GM18507 (cell line): ENCODE measurements around the gene BRF1.
"Not testable (repeated sequence)": the region's sequence is repeated elsewhere in the genome, so short reads cannot be mapped to it uniquely, and the experiment has no call there.

Experiments used
- DNase-seq: peaks from one replicate; pipeline ENCODE4 v3.0.0; 2011; ENCODE audit warnings: low read depth; ENCODE audit not compliant: insufficient read length; ENCODE audit errors: extremely low spot score
- FAIRE-seq: peaks from 2 replicates; lab custom pipeline; 2011; peaks lifted over from hg19 to GRCh38; lab: Jason Lieb, UNC

The BRF1 gene

GRCh38 chr14:105299654-105300541 lies 903 bp downstream of the BRF1 start:
- FAIRE-seq (peak; percentile 79), DNase-seq (no peak)

- not testable (repeated sequence) for DNase-seq, FAIRE-seq
Observed at GRCh38 chr14:105297311-105297710, 3.5 kb downstream of the BRF1 start.

- no peak for DNase-seq
- FAIRE-seq, result no peak
Observed at GRCh38 chr14:105294142-105294597, 6.6 kb downstream of the BRF1 start.

- no peak for DNase-seq
Observed at GRCh38 chr14:105292826-105293711, 7.7 kb downstream of the BRF1 start.

GRCh38 chr14:105290621-105291346 lies 10.0 kb downstream of the BRF1 start:
- DNase-seq (no peak), FAIRE-seq (no peak)

More at GRCh38 chr14:105292826-105293711, 7.7 kb downstream of the BRF1 start:
- peak; percentile 5 for FAIRE-seq

- not testable (repeated sequence) for FAIRE-seq, DNase-seq
Observed at GRCh38 chr14:105288936-105289335, 11.9 kb downstream of the BRF1 start.

GRCh38 chr14:105287249-105288102 lies 13.3 kb downstream of the BRF1 start:
- DNase-seq, result no peak
- FAIRE-seq, result no peak

- DNase-seq, result no peak
- FAIRE-seq, result no peak
Observed at GRCh38 chr14:105286759-105287144, 14.0 kb downstream of the BRF1 start.

GRCh38 chr14:105285174-105285573 lies 15.6 kb downstream of the BRF1 start:
- no peak for DNase-seq
- no peak for FAIRE-seq

GRCh38 chr14:105283899-105284298 lies 16.9 kb downstream of the BRF1 start:
- FAIRE-seq (no peak), DNase-seq (no peak)

GRCh38 chr14:105283028-105283427 lies 17.8 kb downstream of the BRF1 start:
- DNase-seq (no peak), FAIRE-seq (no peak)

GRCh38 chr14:105282098-105282725 lies 18.6 kb downstream of the BRF1 start:
- DNase-seq (no peak), FAIRE-seq (no peak)

GRCh38 chr14:105281371-105282097 lies 19.3 kb downstream of the BRF1 start:
- FAIRE-seq (peak; percentile 83), DNase-seq (peak; percentile 38)

GRCh38 chr14:105280525-105280924 lies 20.3 kb downstream of the BRF1 start:
- DNase-seq (no peak), FAIRE-seq (no peak)

- FAIRE-seq (no peak), DNase-seq (no peak)
Observed at GRCh38 chr14:105279642-105280361, 21.0 kb downstream of the BRF1 start.

- DNase-seq, FAIRE-seq: not testable (repeated sequence)
Observed at GRCh38 chr14:105277448-105277847, 23.4 kb downstream of the BRF1 start.
